Adrenal gland (tissue), 12 donors: ENCODE results near the gene SYNE2. TPM values are rescaled to one million over a fixed set of nuclear protein-coding genes. Genes with fewer than 3 reads are reported as not detected.

ENCODE experiments used
- DNase-seq, 7 donors: peaks; one replicate each; pipeline ENCODE4 v3.0.0-alpha.2; 2019 to 2020
- H3K27ac ChIP-seq, 5 donors: fragments of 200-600 bp; sonication (generic) in 4 of 5; 1 replicate in 3 of 5; 2 replicates in 2 of 5; pipeline versions ENCODE4 v1.5.1 to v1.8.0; 2016 to 2020; ENCODE audit warnings: mild to moderate bottlenecking in 1 of 5
- H3K27me3 ChIP-seq: fragments of 200-600 bp; 2 replicates; pipeline ENCODE4 v1.8.0; 2021
- H3K36me3 ChIP-seq, 2 donors: fragments of 200-600 bp; replicated peaks in 1 of 2; 1 replicate in 1 of 2; 2 replicates in 1 of 2; pipeline versions ENCODE4 v1.5.1 to v1.8.0; 2018 to 2022
- H3K4me1 ChIP-seq, 2 donors: fragments of 200-600 bp; replicated peaks in 1 of 2; 1 replicate in 1 of 2; 2 replicates in 1 of 2; pipeline versions ENCODE4 v1.5.1 to v1.8.0; 2018 to 2021
- H3K4me3 ChIP-seq, 4 donors: fragments of 200-600 bp; sonication (generic) in 3 of 4; one replicate each; pipeline ENCODE4 v1.5.1; 2016 to 2018
- H3K9me3 ChIP-seq, 3 donors: fragments of 200-600 bp; sonication (generic) in 1 of 3; replicated peaks in 1 of 3; 1 replicate in 2 of 3; 2 replicates in 1 of 3; pipeline versions ENCODE4 v1.5.1 to v1.8.0; 2016 to 2021
- POLR2A ChIP-seq, 2 donors: fragments of 450-650 bp; IDR thresholded peaks; one replicate each; pipeline ENCODE4 v1.6.1; 2017; ENCODE audit warnings: antibody characterized with exemption in 2 of 2, mild to moderate bottlenecking in 2 of 2, moderate library complexity in 1 of 2
- WGBS, 4 donors: extraction: QIAGEN DNeasy Blood & Tissue Kit in 2 of 4; methylation state at CpG; one replicate each; pipeline versions ENCODE4 v1.1.5 to v1.1.7; 2013 to 2017; 5-methylcytosine and 5-hydroxymethylcytosine counted together
- intact Hi-C, 2 donors: fragments of 100-400 bp; cut with DNase I; formaldehyde crosslinking; loops; one replicate each; pipeline versions ENCODE4 v1.14.1 to v1.15.0; 2022 to 2023
- polyA plus RNA-seq, 3 donors: library from polyadenylated mRNA; stranded (reverse); fragments of 200-250 nt in 2 of 3; fragments of 350-450 nt in 1 of 3; fragmentation: Illumina TruSeq in 1 of 3; extraction: RNeasy Lipid Tissue Mini Kit (QIAGEN cat#74804) in 1 of 3; gene quantifications; one replicate each; pipeline ENCODE4 v1.2.3, GENCODE V29; 2013 to 2014
- total RNA-seq, 9 donors: library from RNA; depleted of rRNA in 4 of 9; stranded (reverse); fragments of >200 nt in 4 of 9; fragments of 120-200 nt in 1 of 9; fragmentation: NEBNext Ultra II Directional in 1 of 9; extraction: Animal tissue kit (Norgen Biotek cat#: 25700) in 1 of 9; gene quantifications; one replicate each; pipeline versions ENCODE4 v1.1.0 to v1.2.4, GENCODE V29; 2013 to 2023
- TF ChIP-seq, protein P1 (sequence below), 6 experiments: fragments of 450-650 bp in 4 of 6; fragments of 200-600 bp in 2 of 6; sonication (generic) in 1 of 6; IDR thresholded peaks; 1 replicate in 5 of 6; 2 replicates in 1 of 6; pipeline versions ENCODE4 v1.5.1 to v1.8.0; 2016 to 2021; ENCODE audit warnings: antibody characterized with exemption in 6 of 6, mild to moderate bottlenecking in 2 of 6, moderate library complexity in 1 of 6
- donor health status: healthy with polysubstance abuse.
- donor health status: Bipolar disorder and iron deficiency.
- donor health status: DM: yes; HTN: yes; CAD: no.
- donor health status: DM: no; HTN: no; CAD: no.
- donor health status: DM: no; HTN: no; CAD: no.
- donor health status: DM: yes; HTN: yes; CAD: no.

SYNE2 gene
- total and polyA plus RNA-seq, 12 donors = 21.4 to 140 (median 56.1) TPM

DNA sequence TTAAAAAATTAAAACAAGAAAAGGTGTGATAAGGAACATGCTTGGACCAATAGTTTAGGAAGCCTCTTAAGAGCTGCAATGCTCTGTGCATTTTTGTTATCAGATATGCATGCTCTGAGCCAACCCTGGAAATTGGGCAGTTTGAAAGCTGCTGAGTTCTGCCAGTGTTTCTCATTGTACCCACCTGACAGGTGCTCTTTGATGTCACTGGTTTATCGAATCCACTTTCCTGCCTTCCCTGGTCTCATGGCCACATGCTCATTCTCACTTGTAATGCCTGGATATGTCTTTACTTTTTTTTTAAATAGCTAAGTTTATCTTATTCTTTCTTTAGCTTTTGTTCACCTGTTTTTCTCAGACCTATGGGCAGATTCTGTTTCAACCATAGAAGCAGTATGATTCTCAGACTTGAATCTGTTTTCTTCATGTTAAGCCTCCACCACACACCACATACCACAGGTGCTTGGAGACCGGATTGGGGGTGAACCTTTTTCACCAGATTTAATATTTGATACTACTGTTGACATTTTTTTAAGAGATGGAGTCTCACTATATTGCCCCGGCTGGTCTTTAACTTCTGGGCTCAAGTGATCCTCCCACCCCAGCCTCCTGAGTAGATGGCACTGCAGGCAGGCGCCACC is 350.7 kb downstream of the SYNE2 start:
- Histone ChIP-seq H3K27ac (no peak overlapping the region), H3K4me1 (peaks cover 22 to 34% of the 10 kb centered on the region in 2 donors), H3K36me3 (peaks cover 0 to under 1% of the 10 kb centered on the region in 2 donors), H3K4me3 (no peak overlapping the region), H3K9me3 (no peaks in the 10 kb centered on the region), H3K27me3 (no peaks in the 10 kb centered on the region)
- no peak for DNase-seq
- 88 to 93% (median 92%) methylated on average over 4 of the region's 4 CpGs for WGBS, 4 donors
- TF ChIP-seq POLR2A (IDR thresholded peaks at IDR 0.05) = no peak
- TF ChIP-seq, protein P1, sequence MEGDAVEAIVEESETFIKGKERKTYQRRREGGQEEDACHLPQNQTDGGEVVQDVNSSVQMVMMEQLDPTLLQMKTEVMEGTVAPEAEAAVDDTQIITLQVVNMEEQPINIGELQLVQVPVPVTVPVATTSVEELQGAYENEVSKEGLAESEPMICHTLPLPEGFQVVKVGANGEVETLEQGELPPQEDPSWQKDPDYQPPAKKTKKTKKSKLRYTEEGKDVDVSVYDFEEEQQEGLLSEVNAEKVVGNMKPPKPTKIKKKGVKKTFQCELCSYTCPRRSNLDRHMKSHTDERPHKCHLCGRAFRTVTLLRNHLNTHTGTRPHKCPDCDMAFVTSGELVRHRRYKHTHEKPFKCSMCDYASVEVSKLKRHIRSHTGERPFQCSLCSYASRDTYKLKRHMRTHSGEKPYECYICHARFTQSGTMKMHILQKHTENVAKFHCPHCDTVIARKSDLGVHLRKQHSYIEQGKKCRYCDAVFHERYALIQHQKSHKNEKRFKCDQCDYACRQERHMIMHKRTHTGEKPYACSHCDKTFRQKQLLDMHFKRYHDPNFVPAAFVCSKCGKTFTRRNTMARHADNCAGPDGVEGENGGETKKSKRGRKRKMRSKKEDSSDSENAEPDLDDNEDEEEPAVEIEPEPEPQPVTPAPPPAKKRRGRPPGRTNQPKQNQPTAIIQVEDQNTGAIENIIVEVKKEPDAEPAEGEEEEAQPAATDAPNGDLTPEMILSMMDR (IDR thresholded peaks at IDR 0.05) = no peak
- intact Hi-C loops = no loop called here

DNA sequence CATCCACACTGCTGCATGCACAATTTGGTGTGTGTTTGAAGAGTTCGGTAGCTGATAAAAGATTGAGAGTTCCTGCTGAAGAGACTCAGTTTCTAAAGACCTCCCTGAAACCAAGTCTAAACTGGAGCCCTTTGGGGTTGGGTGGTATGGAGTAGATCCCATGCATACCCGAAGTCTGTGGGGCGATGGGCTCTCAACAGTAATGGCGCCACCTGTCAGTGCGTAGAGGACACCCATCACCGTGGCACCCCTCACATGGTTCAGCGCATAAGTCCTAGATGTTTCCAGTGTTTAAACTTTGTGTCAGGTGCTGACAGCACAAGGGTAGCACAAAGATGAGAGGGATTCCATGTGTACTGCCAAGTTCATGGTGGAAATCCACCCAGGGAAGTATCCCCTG is 355.5 kb downstream of the SYNE2 start:
- Histone ChIP-seq H3K36me3 (peaks cover 0 to 47% of the 10 kb centered on the region in 2 donors), H3K9me3 (no peaks in the 10 kb centered on the region), H3K27ac (no peak overlapping the region), H3K4me3 (no peak overlapping the region), H3K4me1 (peaks cover 0 to 7% of the 10 kb centered on the region in 2 donors), H3K27me3 (no peaks in the 10 kb centered on the region)
- DNase-seq = no peak
- no peak for TF ChIP-seq POLR2A (IDR thresholded peaks at IDR 0.05)
- TF ChIP-seq, protein P1 (IDR thresholded peaks at IDR 0.05) = no peak
- WGBS, 4 donors = 90 to 99% (median 95%) methylated on average over 4 to 7 of the region's 7 CpGs
- intact Hi-C loops = no loop called here

DNA sequence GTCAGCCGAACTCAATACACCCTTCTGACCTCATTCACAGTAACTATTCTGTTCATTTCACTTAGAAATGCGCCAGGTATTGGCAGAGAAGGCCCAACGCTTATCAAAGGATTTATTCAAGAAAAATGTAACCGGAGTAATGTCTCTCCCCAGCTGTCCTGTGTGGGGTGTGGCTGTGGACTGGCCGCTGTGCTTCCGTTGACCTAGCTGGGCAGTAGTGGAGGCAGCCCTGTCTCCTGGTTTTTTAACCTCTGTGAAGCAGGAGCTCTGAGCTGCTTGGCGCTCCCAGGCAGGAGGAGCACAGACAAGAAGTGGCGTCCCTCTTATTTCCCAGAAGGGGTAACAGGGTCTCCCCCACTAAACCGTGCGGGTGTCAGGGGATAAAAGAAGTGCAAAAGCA is 356.2 kb downstream of the SYNE2 start:
- TF ChIP-seq, protein P1 (IDR thresholded peaks at IDR 0.05) = no peak
- 82 to 99% (median 89%) methylated on average over 10 of the region's 10 CpGs for WGBS, 4 donors
- Histone ChIP-seq H3K36me3 (peaks cover 0 to 50% of the 10 kb centered on the region in 2 donors), H3K27me3 (no peaks in the 10 kb centered on the region), H3K27ac (no peak overlapping the region), H3K9me3 (no peaks in the 10 kb centered on the region), H3K4me1 (peaks cover 0 to 2% of the 10 kb centered on the region in 2 donors), H3K4me3 (no peak overlapping the region)
- DNase-seq = no peak
- intact Hi-C loops = no loop called here

DNA sequence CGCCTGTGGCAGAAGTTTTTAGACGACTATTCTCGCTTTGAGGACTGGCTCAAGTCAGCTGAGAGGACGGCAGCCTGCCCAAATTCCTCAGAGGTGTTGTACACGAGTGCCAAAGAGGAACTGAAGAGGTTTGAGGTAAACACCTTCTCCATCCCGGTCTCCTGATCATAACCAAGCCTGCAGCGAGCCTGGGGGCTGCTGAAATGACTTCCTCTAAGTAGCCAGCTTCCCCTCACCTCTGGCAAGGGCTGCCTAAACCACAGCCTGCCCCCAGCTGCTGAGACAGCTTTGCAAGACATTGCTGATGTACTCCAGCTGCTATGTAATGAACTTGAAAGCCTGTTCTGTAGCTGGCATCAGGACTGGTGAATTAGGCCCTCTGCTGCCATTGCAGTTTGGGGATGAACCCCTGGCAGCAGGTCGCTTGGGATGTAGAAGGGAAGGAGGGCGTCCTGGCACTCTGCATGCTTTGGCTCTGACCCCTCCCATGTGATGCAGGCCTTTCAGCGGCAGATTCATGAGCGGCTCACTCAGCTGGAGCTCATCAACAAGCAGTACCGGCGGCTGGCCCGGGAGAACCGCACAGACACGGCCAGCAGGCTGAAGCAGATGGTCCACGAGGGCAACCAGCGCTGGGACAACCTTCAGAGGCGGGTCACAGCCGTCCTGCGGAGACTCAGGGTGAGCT is 356.8 kb downstream of the SYNE2 start:
- Histone ChIP-seq H3K4me1 (no peaks in the 10 kb centered on the region), H3K27ac (no peak overlapping the region), H3K27me3 (no peaks in the 10 kb centered on the region), H3K9me3 (no peaks in the 10 kb centered on the region), H3K36me3 (peaks cover 0 to 56% of the 10 kb centered on the region in 2 donors), H3K4me3 (no peak overlapping the region)
- intact Hi-C loops = no loop called here
- WGBS, 4 donors = 76 to 83% (median 81%) methylated on average over 11 to 21 of the region's 21 CpGs
- TF ChIP-seq, protein P1 (IDR thresholded peaks at IDR 0.05) = no peak
- no peak for TF ChIP-seq POLR2A (IDR thresholded peaks at IDR 0.05)
- DNase-seq = no peak
